Natural killer cell treated with Interleukin-12 subunit alpha and Interleukin-12 subunit beta and Interleukin-15 and Interleukin-18, amount 100 ng/mL, for 72 hours (primary cell): ENCODE data around the gene MGAT1. TPM values are rescaled to one million over a fixed set of nuclear protein-coding genes. Genes with fewer than 3 reads are reported as not detected.
A peak's percentile ranks its signal among the peaks of the same experiment; 100 is the strongest.

Source experiments
- ATAC-seq, 2 donors: fragments of 150-1000 bp; cut with Tn5 transposase in 1 of 2; sonication (Bioruptor Pico), chemical (Tn5 transposase) in 1 of 2; 2 replicates each; pipeline ENCODE4 v1.10.0; 2021
- DNase-seq: peaks from one replicate; pipeline ENCODE4 v3.0.0; 2022; ENCODE audit warnings: low spot score
- H3K27ac Mint-ChIP-seq, 2 donors: 1 replicate in 1 of 2; 2 replicates in 1 of 2; pipeline ENCODE4 v1.8.0; 2022; ENCODE audit warnings: mixed read lengths in 2 of 2, mild to moderate bottlenecking in 1 of 2, moderate library complexity in 1 of 2
- H3K27me3 Mint-ChIP-seq, 2 donors: 1 replicate in 1 of 2; 2 replicates in 1 of 2; pipeline ENCODE4 v1.8.0; 2022; ENCODE audit warnings: mixed read lengths in 2 of 2
- H3K36me3 Mint-ChIP-seq: one replicate; pipeline ENCODE4 v1.8.0; 2022; ENCODE audit warnings: mixed read lengths
- H3K4me1 Mint-ChIP-seq, 2 donors: 1 replicate in 1 of 2; 2 replicates in 1 of 2; pipeline ENCODE4 v1.8.0; 2022; ENCODE audit warnings: low read depth in 2 of 2, mixed read lengths in 2 of 2, mild to moderate bottlenecking in 1 of 2
- H3K4me3 Mint-ChIP-seq: one replicate; pipeline ENCODE4 v1.8.0; 2022; ENCODE audit warnings: mixed read lengths
- H3K9me3 Mint-ChIP-seq: 2 replicates; pipeline ENCODE4 v1.8.0; 2022; ENCODE audit warnings: mixed read lengths
- total RNA-seq, 2 donors: library from RNA; stranded (reverse); gene quantifications; one replicate each; pipeline ENCODE4 v1.2.3, GENCODE V29; 2022

The MGAT1 gene
- total RNA-seq, result 100 to 1,000 TPM; 141 to 157 TPM

DNA sequence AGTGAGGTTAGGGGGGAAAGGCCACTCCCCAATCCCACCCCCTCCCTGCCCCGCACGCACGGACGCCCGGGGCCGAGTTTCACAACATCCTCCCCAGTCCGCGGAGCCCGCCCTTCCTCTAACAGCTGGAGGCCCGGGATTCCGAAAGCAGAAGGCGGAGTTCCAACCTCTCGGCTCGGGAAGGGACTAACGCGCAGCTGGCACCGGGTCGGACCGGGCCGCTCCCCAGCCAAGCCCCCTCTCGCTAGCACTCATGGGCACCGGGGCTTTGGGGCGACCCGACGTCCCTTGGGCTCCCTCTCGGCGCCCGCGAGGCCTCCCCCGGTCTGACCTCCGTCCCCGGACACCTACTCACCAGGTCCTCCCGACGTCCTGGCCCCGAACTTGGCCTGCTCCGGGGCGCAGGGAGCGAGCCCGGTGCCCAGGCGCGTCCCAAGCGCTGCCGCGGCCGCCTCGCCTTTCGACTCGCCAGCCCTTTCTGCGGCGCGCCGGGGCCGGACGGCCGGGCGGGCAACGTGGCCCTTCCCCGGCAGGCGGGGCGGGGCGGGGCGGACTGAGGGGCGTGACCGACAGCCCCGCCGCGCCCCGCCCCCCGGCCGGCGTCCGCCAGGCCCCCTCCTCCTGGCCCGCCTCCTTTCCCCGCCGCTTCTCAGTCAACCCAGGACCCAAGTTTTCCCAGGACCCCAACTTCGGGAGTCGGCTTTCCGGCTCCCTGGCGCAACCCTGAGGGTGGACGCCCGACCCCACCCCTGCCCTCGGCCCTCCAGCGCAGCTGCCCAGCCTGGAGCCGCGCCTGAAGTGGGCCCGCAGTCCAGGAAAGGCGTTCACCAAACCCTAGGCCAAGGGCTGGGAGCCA, at the start of gene MGAT1:
Gene MGAT1, minus strand, starts transcription at position 482 of the 856 bp plus-strand sequence. CDS start 9,835 bp downstream, outside the sequence.
- ATAC-seq, result peak; percentile 81 to 90
- Mint-ChIP-seq H3K36me3 (peaks cover 18% of the 10 kb centered on the region), H3K27me3 (no peaks in the 10 kb centered on the region)

GRCh38 chr5:180850434-180851078, 48.0 kb upstream of the MGAT1 start:
- H3K27me3 Mint-ChIP-seq, result no peaks in the 10 kb centered on the region
- no peak for ATAC-seq
- no peak overlapping the region for H3K4me3 Mint-ChIP-seq
- H3K9me3 Mint-ChIP-seq, result peaks cover 11% of the 10 kb centered on the region
- no peak for DNase-seq
- H3K36me3 Mint-ChIP-seq, result peaks cover 57% of the 10 kb centered on the region
- H3K4me1 Mint-ChIP-seq, result peaks cover 0 to 3% of the 10 kb centered on the region in 2 donors
- no peak overlapping the region for H3K27ac Mint-ChIP-seq

More for the DNA sequence above, at the start of gene MGAT1:
- Mint-ChIP-seq H3K9me3 (no peaks in the 10 kb centered on the region), H3K27ac (peak within 1 kb of the TSS; percentile 89 to 93), H3K4me3 (peak within 1 kb of the TSS; percentile 91), H3K4me1 (peaks cover 78 to 80% of the 10 kb centered on the region in 2 donors)
- peak; percentile 88 for DNase-seq

DNA sequence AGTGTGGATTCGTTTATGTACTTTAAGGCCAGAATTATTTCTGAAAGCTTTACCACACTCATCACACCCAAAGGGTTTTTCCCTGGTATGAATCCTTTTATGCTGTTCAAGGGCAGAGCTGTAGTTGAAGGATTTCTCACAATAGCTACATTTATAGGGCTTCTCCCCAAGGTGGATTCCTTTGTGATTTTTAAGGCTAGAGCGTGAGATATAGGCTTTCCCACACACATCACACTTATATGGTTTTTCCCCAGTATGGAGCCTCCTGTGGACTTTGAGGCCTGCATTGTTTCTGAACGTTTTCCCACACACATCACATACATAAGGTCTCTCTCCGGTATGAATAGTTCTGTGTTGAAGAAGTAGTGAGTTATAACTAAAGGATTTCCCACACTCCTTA, 47.2 kb upstream of the MGAT1 start:
- Mint-ChIP-seq H3K36me3 (peaks cover 57% of the 10 kb centered on the region), H3K27ac (no peak overlapping the region), H3K4me3 (no peak overlapping the region), H3K9me3 (peaks cover 11% of the 10 kb centered on the region), H3K4me1 (peaks cover 0 to 3% of the 10 kb centered on the region in 2 donors), H3K27me3 (no peaks in the 10 kb centered on the region)
- no peak for ATAC-seq
- no peak for DNase-seq

DNA sequence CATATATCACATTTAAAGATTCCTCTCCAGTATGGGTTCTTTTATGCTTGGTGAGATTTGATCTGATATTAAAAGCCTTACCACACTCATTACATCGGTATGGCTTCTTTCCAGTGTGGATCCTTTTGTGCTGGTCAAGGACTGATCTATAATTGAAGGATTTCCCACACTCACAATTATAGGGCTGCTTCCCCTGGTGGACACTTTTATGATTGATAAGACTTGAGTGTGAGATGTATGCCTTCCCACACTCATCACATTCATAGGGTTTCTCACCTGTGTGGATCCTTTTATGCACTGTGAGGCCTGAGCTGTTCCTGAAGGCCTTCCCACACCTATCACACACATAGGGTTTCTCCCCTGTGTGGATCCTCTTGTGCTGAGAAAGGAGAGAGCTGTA, 46.3 kb upstream of the MGAT1 start:
- DNase-seq, result no peak
- peaks cover 11% of the 10 kb centered on the region for H3K9me3 Mint-ChIP-seq
- no peak overlapping the region for H3K27ac Mint-ChIP-seq
- H3K4me3 Mint-ChIP-seq, result no peak overlapping the region
- peaks cover 0 to 3% of the 10 kb centered on the region in 2 donors for H3K4me1 Mint-ChIP-seq
- peaks cover 57% of the 10 kb centered on the region for H3K36me3 Mint-ChIP-seq
- H3K27me3 Mint-ChIP-seq, result no peaks in the 10 kb centered on the region
- no peak for ATAC-seq

GRCh38 chr5:180848265-180848664, 45.7 kb upstream of the MGAT1 start:
- Mint-ChIP-seq H3K27ac (no peak overlapping the region), H3K9me3 (peaks cover 11% of the 10 kb centered on the region), H3K4me3 (no peak overlapping the region), H3K36me3 (peaks cover 57% of the 10 kb centered on the region), H3K4me1 (peaks cover 0 to 3% of the 10 kb centered on the region in 2 donors), H3K27me3 (no peaks in the 10 kb centered on the region)
- ATAC-seq (no peak), DNase-seq (no peak)

DNA sequence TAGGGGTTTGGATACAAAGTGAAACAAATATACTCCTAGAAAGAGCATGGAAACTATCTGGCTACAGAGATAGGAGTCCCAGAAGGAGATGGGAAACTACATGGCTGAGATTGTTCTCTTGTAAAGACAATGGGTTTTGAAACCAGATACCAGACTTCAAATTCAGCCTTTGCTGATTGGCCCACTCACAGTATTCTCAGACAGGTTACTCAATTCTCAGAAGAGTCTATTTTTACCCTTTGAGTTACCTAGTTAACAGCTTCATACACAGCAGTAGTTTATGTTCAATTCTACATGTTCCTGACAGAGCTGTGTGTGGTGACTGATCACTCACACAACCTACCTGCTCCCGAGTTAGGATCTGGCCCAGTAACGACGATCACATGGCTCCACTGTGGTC, 44.4 kb upstream of the MGAT1 start:
- H3K27me3 Mint-ChIP-seq, result no peaks in the 10 kb centered on the region
- ATAC-seq (no peak), DNase-seq (no peak)
- H3K4me3 Mint-ChIP-seq, result no peak overlapping the region
- peaks cover 11% of the 10 kb centered on the region for H3K9me3 Mint-ChIP-seq
- H3K27ac Mint-ChIP-seq, result no peak overlapping the region
- H3K4me1 Mint-ChIP-seq, result peaks cover 0 to 3% of the 10 kb centered on the region in 2 donors
- peaks cover 53% of the 10 kb centered on the region for H3K36me3 Mint-ChIP-seq

DNA sequence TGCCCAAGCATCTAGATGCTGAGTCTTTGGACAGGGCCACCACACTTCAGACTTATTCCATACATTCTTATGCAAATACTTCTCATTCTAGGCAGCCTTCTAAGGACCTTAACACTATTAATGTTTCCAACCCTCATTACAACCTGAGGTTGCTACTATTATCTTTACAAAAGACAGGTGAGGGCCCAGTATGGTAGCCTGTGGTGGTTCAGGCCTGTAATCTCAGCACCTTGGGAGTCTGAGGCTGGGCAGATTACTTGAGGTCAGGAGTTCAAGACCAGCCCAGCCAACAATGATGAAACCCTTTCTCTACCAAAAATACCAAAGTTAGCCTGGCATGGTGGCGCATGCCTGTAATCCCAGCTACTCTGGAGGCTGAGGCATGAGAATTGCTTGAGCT, 42.3 kb upstream of the MGAT1 start:
- no peak overlapping the region for H3K27ac Mint-ChIP-seq
- peaks cover 0 to 3% of the 10 kb centered on the region in 2 donors for H3K4me1 Mint-ChIP-seq
- peaks cover 7% of the 10 kb centered on the region for H3K9me3 Mint-ChIP-seq
- DNase-seq (no peak), ATAC-seq (no peak)
- H3K4me3 Mint-ChIP-seq, result no peak overlapping the region
- peaks cover 34% of the 10 kb centered on the region for H3K36me3 Mint-ChIP-seq
- H3K27me3 Mint-ChIP-seq, result no peaks in the 10 kb centered on the region

DNA sequence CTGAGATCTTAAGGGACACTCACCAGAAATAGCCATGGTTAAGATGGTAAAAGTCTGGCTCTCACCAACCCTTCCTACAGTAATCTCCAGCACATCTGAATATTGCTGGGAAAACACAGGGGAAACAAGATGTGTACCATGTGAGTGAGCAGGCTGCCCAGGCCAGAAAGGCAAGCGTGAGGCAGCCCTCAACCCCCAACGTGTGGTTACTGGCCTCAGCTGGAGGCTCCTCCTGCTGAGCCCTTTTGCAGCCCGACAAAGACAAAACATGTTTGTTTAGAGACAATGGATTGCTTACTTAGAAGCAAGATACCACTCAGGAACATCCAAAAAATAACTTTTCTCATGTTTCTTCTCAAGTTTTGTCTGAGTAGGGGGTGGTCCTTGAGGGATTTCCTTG, 41.8 kb upstream of the MGAT1 start:
- H3K4me3 Mint-ChIP-seq, result no peak overlapping the region
- no peak for DNase-seq
- peaks cover 30% of the 10 kb centered on the region for H3K36me3 Mint-ChIP-seq
- ATAC-seq, result no peak
- H3K9me3 Mint-ChIP-seq, result peaks cover 7% of the 10 kb centered on the region
- H3K27ac Mint-ChIP-seq, result no peak overlapping the region
- peaks cover 0 to 3% of the 10 kb centered on the region in 2 donors for H3K4me1 Mint-ChIP-seq
- no peaks in the 10 kb centered on the region for H3K27me3 Mint-ChIP-seq

DNA sequence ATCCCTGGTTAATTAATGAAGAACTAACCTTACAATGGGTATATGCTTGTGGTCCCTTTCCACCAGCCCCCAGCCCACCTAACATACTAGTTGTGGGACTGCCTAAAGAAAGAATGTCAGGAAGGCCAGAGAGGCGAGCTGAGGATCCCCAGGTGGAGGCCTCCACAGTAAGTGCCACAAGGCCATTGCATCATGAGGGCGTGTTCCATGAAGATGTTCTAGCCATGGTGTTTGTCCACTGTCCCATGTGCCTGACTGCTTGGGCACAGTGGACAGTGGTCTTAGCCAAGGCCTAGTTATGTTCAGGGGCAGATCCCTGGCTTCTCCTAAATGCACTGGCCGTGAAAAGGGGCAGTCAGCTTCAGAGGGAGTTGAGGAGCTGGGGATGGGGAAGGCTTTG, 37.3 kb upstream of the MGAT1 start:
- no peaks in the 10 kb centered on the region for H3K9me3 Mint-ChIP-seq
- no peak for DNase-seq
- no peak for ATAC-seq
- peaks cover 5% of the 10 kb centered on the region for H3K36me3 Mint-ChIP-seq
- H3K4me1 Mint-ChIP-seq, result no peaks in the 10 kb centered on the region
- H3K4me3 Mint-ChIP-seq, result no peak overlapping the region
- H3K27ac Mint-ChIP-seq, result no peak overlapping the region
- no peaks in the 10 kb centered on the region for H3K27me3 Mint-ChIP-seq

DNA sequence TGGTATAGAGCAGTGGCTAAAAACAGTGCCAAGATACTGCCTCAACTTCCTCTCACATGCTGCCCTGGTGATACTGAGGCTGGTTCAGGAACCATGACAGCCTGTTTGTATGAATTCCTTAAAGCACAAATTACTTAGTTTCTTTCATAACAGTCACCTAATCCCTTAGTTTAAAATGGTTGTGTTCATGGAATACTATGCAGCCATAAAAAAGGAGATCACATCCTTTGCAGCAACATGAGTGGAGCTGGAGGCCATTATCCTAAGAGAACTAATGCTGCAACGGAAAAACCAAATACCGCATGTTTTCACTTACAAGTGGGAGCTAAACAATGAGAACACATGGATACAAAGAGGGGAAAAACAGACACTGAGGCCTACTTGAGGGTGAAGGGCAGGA, 36.6 kb upstream of the MGAT1 start:
- H3K9me3 Mint-ChIP-seq, result no peaks in the 10 kb centered on the region
- DNase-seq (no peak), ATAC-seq (no peak)
- no peak overlapping the region for H3K27ac Mint-ChIP-seq
- peaks cover 5% of the 10 kb centered on the region for H3K36me3 Mint-ChIP-seq
- no peaks in the 10 kb centered on the region for H3K27me3 Mint-ChIP-seq
- peaks cover 2 to 5% of the 10 kb centered on the region in 2 donors for H3K4me1 Mint-ChIP-seq
- H3K4me3 Mint-ChIP-seq, result no peak overlapping the region

GRCh38 chr5:180837478-180837877, 34.9 kb upstream of the MGAT1 start:
- DNase-seq, result no peak
- peaks cover 5% of the 10 kb centered on the region for H3K36me3 Mint-ChIP-seq
- ATAC-seq, result no peak
- H3K9me3 Mint-ChIP-seq, result no peaks in the 10 kb centered on the region
- no peaks in the 10 kb centered on the region for H3K27me3 Mint-ChIP-seq
- H3K27ac Mint-ChIP-seq, result no peak overlapping the region
- peaks cover 10 to 11% of the 10 kb centered on the region in 2 donors for H3K4me1 Mint-ChIP-seq
- no peak overlapping the region for H3K4me3 Mint-ChIP-seq

- no peaks in the 10 kb centered on the region for H3K9me3 Mint-ChIP-seq
- H3K4me1 Mint-ChIP-seq, result peaks cover 26 to 32% of the 10 kb centered on the region in 2 donors
- DNase-seq (no peak), ATAC-seq (peak in 1 of 2 donors; percentile 19)
- no peaks in the 10 kb centered on the region for H3K27me3 Mint-ChIP-seq
- peak overlapping the region; percentile 99 for H3K4me3 Mint-ChIP-seq
- H3K36me3 Mint-ChIP-seq, result peaks cover 10% of the 10 kb centered on the region
- peak overlapping the region; percentile 96 to 97 for H3K27ac Mint-ChIP-seq
Observed at GRCh38 chr5:180832638-180833068, 30.0 kb upstream of the MGAT1 start.

DNA sequence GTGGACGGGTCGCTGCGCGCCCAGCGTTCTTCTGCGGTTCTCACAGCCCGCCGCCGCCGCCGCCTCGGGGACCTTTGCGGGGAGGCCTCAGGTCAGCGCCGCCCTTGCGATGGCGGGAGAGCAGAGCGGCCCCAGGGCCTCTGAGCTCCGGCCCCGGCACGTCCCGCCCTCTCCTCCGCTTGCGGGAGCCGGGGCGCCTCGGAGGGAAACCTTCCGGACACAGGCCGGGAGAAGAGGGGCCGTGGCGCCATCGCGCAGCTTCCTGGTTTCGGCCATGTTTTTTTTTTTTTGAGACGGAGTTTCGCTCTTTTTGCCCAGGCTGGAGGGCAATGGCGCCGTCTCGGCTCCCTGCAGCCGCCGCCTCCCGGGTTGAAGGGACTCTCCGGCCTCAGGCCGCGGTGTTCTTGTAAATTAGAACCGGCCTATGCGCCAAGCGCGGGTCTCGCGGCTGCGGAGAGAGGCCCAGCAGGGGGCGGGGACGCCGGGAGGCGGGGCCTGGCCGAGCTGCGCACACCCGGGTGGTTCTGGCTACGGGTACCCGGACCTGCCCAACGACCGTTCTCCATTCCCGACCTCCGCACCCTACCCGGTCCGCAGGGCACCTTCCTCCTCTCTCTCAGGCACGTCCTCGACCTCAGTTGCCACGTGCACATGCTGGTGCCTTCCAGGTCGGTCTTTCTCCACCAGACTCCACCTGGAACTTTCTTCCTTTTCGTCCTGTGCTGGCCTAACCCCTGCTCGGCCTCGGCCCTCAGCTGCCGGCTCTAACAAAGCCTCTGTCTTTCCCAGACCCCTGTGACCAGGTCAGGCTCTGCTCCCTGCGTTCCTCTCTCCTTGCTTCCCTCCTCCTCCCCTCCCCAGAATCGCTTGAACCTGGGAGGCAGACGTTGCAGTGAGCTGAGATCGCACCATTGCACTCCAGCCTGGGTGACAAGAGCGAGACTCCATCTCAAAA, 28.8 kb upstream of the MGAT1 start:
- peak overlapping the region; percentile 96 to 97 for H3K27ac Mint-ChIP-seq
- H3K9me3 Mint-ChIP-seq, result no peaks in the 10 kb centered on the region
- H3K4me3 Mint-ChIP-seq, result peak overlapping the region; percentile 99
- H3K27me3 Mint-ChIP-seq, result no peaks in the 10 kb centered on the region
- peaks cover 27 to 32% of the 10 kb centered on the region in 2 donors for H3K4me1 Mint-ChIP-seq
- peaks cover 10% of the 10 kb centered on the region for H3K36me3 Mint-ChIP-seq
- DNase-seq (peak; percentile 89), ATAC-seq (peak; percentile 94)
